Left cardiac atrium (tissue), 2 donors: ENCODE data around the gene CPHXL2. TPM values are rescaled to one million over a fixed set of nuclear protein-coding genes. Genes with fewer than 3 reads are reported as not detected.

ENCODE experiments used
- total RNA-seq, 2 donors: library from RNA; stranded (reverse); fragmentation: NEBNext Ultra II Directional; extraction: Animal tissue kit (Norgen Biotek cat#: 25700); gene quantifications; one replicate each; pipeline ENCODE4 v1.2.1, GENCODE V29; 2021
- donor health status: DM: no; HTN: yes; CAD: no; lungs with severe emphysema.
- donor health status: DM: yes; HTN: yes; CAD: no.

CPHXL2 gene
- total RNA-seq, 2 donors from 2014 or later: not detected

Other genes with a start within 250 kb of the CPHXL2 start
- gene CFDP1, start 243.5 kb downstream of the CPHXL2 start, total RNA-seq: 10 to 100 TPM; 31.3 to 32.7 TPM
- gene TMEM170A, start 212.3 kb downstream of the CPHXL2 start, total RNA-seq: 10 to 100 TPM in 1 of 2 donors, 1 to 10 TPM in 1; 10.0 to 12.2 TPM
- 1 to 10 TPM; 4.4 to 4.6 TPM for gene CHST6, start 181.6 kb downstream of the CPHXL2 start, total RNA-seq
- under 1 TPM in 1 of 2 donors, not detected in 1; 0.37 TPM for gene CHST5, start 140.9 kb downstream of the CPHXL2 start, total RNA-seq
- gene TMEM231, start 120.8 kb downstream of the CPHXL2 start, total RNA-seq: 1 to 10 TPM; 5.6 to 7.3 TPM
- gene GABARAPL2, start 110.6 kb downstream of the CPHXL2 start, total RNA-seq: 100 to 1,000 TPM; 172 to 180 TPM
- 10 to 100 TPM; 18.6 to 25.3 TPM for gene ADAT1, start 53.7 kb downstream of the CPHXL2 start, total RNA-seq
- gene KARS1, start 29.3 kb downstream of the CPHXL2 start, total RNA-seq: 100 to 1,000 TPM in 1 of 2 donors, 10 to 100 TPM in 1; 96.0 to 107 TPM
- 10 to 100 TPM; 55.6 to 70.2 TPM for gene TERF2IP, start 29.2 kb downstream of the CPHXL2 start, total RNA-seq
- not detected for gene DUXB, start 24.5 kb upstream of the CPHXL2 start, total RNA-seq
- gene CPHXL, start 49.5 kb upstream of the CPHXL2 start, total RNA-seq: not detected